GM23338 (cell line): Measurements from ENCODE around the gene CHN2. TPM values are rescaled to one million over a fixed set of nuclear protein-coding genes. Genes with fewer than 3 reads are reported as not detected.

Source experiments
- ATAC-seq: fragments of 200-7000 bp; cut with Tn5 transposase; 3 replicates; pipeline ENCODE4 v1.9.1; 2020
- DNase-seq: peaks from one replicate; pipeline ENCODE4 v3.0.0-alpha.2; 2015; ENCODE audit warnings: low spot score
- H2AFZ ChIP-seq: fragments of 200-600 bp; sonication (generic); 2 replicates; pipeline ENCODE4 v1.8.0; 2016; ENCODE audit warnings: antibody characterized with exemption, mild to moderate bottlenecking, moderate library complexity
- H3F3A ChIP-seq: fragments of 200-600 bp; sonication (generic); replicated peaks from 2 replicates; pipeline ENCODE4 v1.8.0; 2017; ENCODE audit warnings: antibody characterized with exemption, mixed run types, low read depth
- H3K27ac ChIP-seq: fragments of 200-600 bp; sonication (generic); 2 replicates; pipeline ENCODE4 v1.6.1; 2016; ENCODE audit warnings: low read depth
- H3K27me3 ChIP-seq: fragments of 200-600 bp; sonication (generic); 2 replicates; pipeline ENCODE4 v1.8.0; 2016; ENCODE audit warnings: mild to moderate bottlenecking, mixed run types, moderate library complexity; ENCODE audit not compliant: insufficient read depth
- H3K36me3 ChIP-seq: fragments of 200-600 bp; sonication (generic); 2 replicates; pipeline ENCODE4 v1.8.0; 2016; ENCODE audit warnings: mild to moderate bottlenecking; ENCODE audit not compliant: insufficient read depth
- H3K4me1 ChIP-seq: fragments of 200-600 bp; sonication (generic); 2 replicates; pipeline ENCODE4 v1.8.0; 2016; ENCODE audit warnings: mild to moderate bottlenecking, moderate library complexity; ENCODE audit not compliant: insufficient read depth
- H3K4me2 ChIP-seq: fragments of 200-600 bp; sonication (generic); 2 replicates; pipeline ENCODE4 v1.7.1; 2017; ENCODE audit warnings: mixed run types
- H3K4me3 ChIP-seq: fragments of 200-600 bp; sonication (generic); 2 replicates; pipeline ENCODE4 v1.6.1; 2016; ENCODE audit warnings: mixed run types
- H3K79me2 ChIP-seq: fragments of 200-600 bp; sonication (generic); replicated peaks from 2 replicates; pipeline ENCODE4 v1.8.0; 2017; ENCODE audit warnings: mild to moderate bottlenecking; ENCODE audit not compliant: insufficient read depth
- H3K9me2 ChIP-seq: fragments of 200-600 bp; sonication (generic); 2 replicates; pipeline ENCODE4 v1.8.0; 2017; ENCODE audit not compliant: insufficient read depth
- H4K20me1 ChIP-seq: fragments of 200-600 bp; sonication (generic); replicated peaks from 2 replicates; pipeline ENCODE4 v1.8.0; 2017; ENCODE audit warnings: mild to moderate bottlenecking; ENCODE audit not compliant: insufficient read depth
- H3K27ac Mint-ChIP-seq: 2 replicates; pipeline ENCODE4 v1.8.0; 2020; ENCODE audit warnings: inconsistent platforms, mild to moderate bottlenecking, moderate library complexity, mixed read lengths
- H3K27me3 Mint-ChIP-seq: 3 replicates; pipeline ENCODE4 v1.8.0; 2022; ENCODE audit warnings: low read depth, mild to moderate bottlenecking, moderate library complexity, mixed read lengths, inconsistent platforms; ENCODE audit not compliant: insufficient read depth, poor library complexity
- H3K36me3 Mint-ChIP-seq: 3 replicates; pipeline ENCODE4 v1.8.0; 2021; ENCODE audit warnings: low read depth, mild to moderate bottlenecking, inconsistent platforms, moderate library complexity, mixed read lengths
- H3K4me1 Mint-ChIP-seq: 3 replicates; pipeline ENCODE4 v1.8.0; 2020; ENCODE audit warnings: mild to moderate bottlenecking, inconsistent platforms, mixed read lengths
- H3K4me3 Mint-ChIP-seq: 3 replicates; pipeline ENCODE4 v1.8.0; 2021; ENCODE audit warnings: moderate library complexity, mild to moderate bottlenecking, inconsistent platforms, mixed read lengths
- H3K9me3 Mint-ChIP-seq: 3 replicates; pipeline ENCODE4 v1.8.0; 2020; ENCODE audit warnings: moderate library complexity, mild to moderate bottlenecking, inconsistent platforms, mixed read lengths
- CREB1 ChIP-seq: fragments of 250-450 bp; sonication (Bioruptor Pico); IDR thresholded peaks from 2 replicates; pipeline ENCODE4 v1.5.0; 2020; ENCODE audit warnings: low read depth, mild to moderate bottlenecking, moderate library complexity
- EZH2 ChIP-seq: fragments of 200-600 bp; sonication (generic); IDR thresholded peaks from one replicate; pipeline ENCODE4 v1.8.0; 2017; ENCODE audit warnings: antibody characterized with exemption, mild to moderate bottlenecking, low read depth; ENCODE audit not compliant: unreplicated experiment
- EZH2phosphoT487 ChIP-seq: fragments of 200-600 bp; sonication (generic); IDR thresholded peaks from one replicate; pipeline ENCODE4 v1.8.1; 2018; ENCODE audit warnings: antibody characterized with exemption; ENCODE audit not compliant: unreplicated experiment
- JUNB ChIP-seq: IDR thresholded peaks from one replicate; pipeline ENCODE4 v1.6.1; 2016; ENCODE audit warnings: antibody characterized with exemption; ENCODE audit not compliant: unreplicated experiment
- NANOG ChIP-seq: IDR thresholded peaks from 2 replicates; pipeline ENCODE4 v1.6.1; 2016; ENCODE audit warnings: antibody characterized with exemption, borderline replicate concordance
- POLR2AphosphoS5 ChIP-seq: IDR thresholded peaks from 2 replicates; pipeline ENCODE4 v1.6.1; 2016; ENCODE audit warnings: antibody characterized with exemption, low read depth
- ZNF114 ChIP-seq: fragments of 250-450 bp; sonication (Bioruptor Pico); IDR thresholded peaks from 2 replicates; pipeline ENCODE4 v1.5.0; 2020; ENCODE audit warnings: mild to moderate bottlenecking, moderate library complexity
- ZNF331 ChIP-seq: fragments of 250-450 bp; sonication (Bioruptor Pico); IDR thresholded peaks from 2 replicates; pipeline ENCODE4 v1.5.0; 2020; ENCODE audit warnings: low read depth, mild to moderate bottlenecking, moderate library complexity
- polyA plus RNA-seq: library from polyadenylated mRNA; unstranded; fragments of >200 nt; fragmentation: Nextera tagmentation; extraction: Ambion mirVana; gene quantifications from 2 replicates; pipeline ENCODE4 v1.2.1, GENCODE V29; 2016
- total RNA-seq: library from RNA; depleted of rRNA; stranded (reverse); fragments of >200 nt; shearing (Covaris generic); gene quantifications from 2 replicates; pipeline ENCODE4 v1.2.3, GENCODE V29; 2014
- TF ChIP-seq, protein P1 (sequence below): fragments of 250-450 bp; sonication (Bioruptor Pico); IDR thresholded peaks from 2 replicates; pipeline ENCODE4 v1.5.0; 2020; ENCODE audit warnings: mild to moderate bottlenecking, moderate library complexity

Gene CHN2
- total and polyA plus RNA-seq, 2 experiments from 2014 or later, result 6.1 to 7.5 TPM

DNA sequence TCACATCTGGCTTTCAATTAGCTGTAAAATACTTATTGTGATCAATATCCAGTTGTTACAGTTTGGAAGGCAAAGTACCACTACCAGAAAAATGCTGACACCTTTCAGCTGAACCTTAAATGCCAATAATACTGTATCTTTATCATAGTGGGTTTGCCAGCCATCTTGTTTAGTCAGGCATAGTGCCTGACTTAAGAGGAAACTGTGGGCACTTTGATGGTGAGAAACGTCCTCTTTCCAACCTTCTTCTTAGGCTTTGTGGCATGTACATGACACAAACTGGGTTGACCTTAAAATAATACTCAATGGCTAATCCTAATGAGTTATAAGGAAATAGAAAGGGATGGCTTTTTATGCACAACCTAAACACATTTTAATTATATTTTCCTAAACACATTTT, 316.8 kb downstream of the CHN2 start:
- Histone ChIP-seq H3K27me3 (no peaks in the 10 kb centered on the region), H3F3A (no peaks in the 10 kb centered on the region), H4K20me1 (no peaks in the 10 kb centered on the region), H3K9me2 (no peaks in the 10 kb centered on the region), H3K4me1 (no peaks in the 10 kb centered on the region), H2AFZ (no peak overlapping the region), H3K36me3 (no peaks in the 10 kb centered on the region), H3K79me2 (no peaks in the 10 kb centered on the region), H3K27ac (no peak overlapping the region), H3K4me2 (no peak overlapping the region), H3K4me3 (no peak overlapping the region)
- no peak overlapping the region for H3K4me3 Mint-ChIP-seq
- ATAC-seq (no peak), DNase-seq (no peak)
- peaks cover 3% of the 10 kb centered on the region; the same call in 1 of the 3 replicates for H3K36me3 Mint-ChIP-seq
- H3K4me1 Mint-ChIP-seq, result no peaks in the 10 kb centered on the region; the same call in 2 of the 3 replicates
- H3K9me3 Mint-ChIP-seq, result no peaks in the 10 kb centered on the region
- no peak overlapping the region for H3K27ac Mint-ChIP-seq
- peaks cover 1% of the 10 kb centered on the region for H3K27me3 Mint-ChIP-seq
- TF ChIP-seq EZH2phosphoT487, result no peak
- no peak for TF ChIP-seq CREB1 (CRISPR knock-in tag)
- TF ChIP-seq ZNF331 (CRISPR knock-in tag), result no peak
- TF ChIP-seq EZH2, result no peak
- no peak for TF ChIP-seq JUNB
- no peak for TF ChIP-seq ZNF114 (CRISPR knock-in tag)
- no peak for TF ChIP-seq POLR2AphosphoS5
- no peak for TF ChIP-seq NANOG
- TF ChIP-seq, protein P1, sequence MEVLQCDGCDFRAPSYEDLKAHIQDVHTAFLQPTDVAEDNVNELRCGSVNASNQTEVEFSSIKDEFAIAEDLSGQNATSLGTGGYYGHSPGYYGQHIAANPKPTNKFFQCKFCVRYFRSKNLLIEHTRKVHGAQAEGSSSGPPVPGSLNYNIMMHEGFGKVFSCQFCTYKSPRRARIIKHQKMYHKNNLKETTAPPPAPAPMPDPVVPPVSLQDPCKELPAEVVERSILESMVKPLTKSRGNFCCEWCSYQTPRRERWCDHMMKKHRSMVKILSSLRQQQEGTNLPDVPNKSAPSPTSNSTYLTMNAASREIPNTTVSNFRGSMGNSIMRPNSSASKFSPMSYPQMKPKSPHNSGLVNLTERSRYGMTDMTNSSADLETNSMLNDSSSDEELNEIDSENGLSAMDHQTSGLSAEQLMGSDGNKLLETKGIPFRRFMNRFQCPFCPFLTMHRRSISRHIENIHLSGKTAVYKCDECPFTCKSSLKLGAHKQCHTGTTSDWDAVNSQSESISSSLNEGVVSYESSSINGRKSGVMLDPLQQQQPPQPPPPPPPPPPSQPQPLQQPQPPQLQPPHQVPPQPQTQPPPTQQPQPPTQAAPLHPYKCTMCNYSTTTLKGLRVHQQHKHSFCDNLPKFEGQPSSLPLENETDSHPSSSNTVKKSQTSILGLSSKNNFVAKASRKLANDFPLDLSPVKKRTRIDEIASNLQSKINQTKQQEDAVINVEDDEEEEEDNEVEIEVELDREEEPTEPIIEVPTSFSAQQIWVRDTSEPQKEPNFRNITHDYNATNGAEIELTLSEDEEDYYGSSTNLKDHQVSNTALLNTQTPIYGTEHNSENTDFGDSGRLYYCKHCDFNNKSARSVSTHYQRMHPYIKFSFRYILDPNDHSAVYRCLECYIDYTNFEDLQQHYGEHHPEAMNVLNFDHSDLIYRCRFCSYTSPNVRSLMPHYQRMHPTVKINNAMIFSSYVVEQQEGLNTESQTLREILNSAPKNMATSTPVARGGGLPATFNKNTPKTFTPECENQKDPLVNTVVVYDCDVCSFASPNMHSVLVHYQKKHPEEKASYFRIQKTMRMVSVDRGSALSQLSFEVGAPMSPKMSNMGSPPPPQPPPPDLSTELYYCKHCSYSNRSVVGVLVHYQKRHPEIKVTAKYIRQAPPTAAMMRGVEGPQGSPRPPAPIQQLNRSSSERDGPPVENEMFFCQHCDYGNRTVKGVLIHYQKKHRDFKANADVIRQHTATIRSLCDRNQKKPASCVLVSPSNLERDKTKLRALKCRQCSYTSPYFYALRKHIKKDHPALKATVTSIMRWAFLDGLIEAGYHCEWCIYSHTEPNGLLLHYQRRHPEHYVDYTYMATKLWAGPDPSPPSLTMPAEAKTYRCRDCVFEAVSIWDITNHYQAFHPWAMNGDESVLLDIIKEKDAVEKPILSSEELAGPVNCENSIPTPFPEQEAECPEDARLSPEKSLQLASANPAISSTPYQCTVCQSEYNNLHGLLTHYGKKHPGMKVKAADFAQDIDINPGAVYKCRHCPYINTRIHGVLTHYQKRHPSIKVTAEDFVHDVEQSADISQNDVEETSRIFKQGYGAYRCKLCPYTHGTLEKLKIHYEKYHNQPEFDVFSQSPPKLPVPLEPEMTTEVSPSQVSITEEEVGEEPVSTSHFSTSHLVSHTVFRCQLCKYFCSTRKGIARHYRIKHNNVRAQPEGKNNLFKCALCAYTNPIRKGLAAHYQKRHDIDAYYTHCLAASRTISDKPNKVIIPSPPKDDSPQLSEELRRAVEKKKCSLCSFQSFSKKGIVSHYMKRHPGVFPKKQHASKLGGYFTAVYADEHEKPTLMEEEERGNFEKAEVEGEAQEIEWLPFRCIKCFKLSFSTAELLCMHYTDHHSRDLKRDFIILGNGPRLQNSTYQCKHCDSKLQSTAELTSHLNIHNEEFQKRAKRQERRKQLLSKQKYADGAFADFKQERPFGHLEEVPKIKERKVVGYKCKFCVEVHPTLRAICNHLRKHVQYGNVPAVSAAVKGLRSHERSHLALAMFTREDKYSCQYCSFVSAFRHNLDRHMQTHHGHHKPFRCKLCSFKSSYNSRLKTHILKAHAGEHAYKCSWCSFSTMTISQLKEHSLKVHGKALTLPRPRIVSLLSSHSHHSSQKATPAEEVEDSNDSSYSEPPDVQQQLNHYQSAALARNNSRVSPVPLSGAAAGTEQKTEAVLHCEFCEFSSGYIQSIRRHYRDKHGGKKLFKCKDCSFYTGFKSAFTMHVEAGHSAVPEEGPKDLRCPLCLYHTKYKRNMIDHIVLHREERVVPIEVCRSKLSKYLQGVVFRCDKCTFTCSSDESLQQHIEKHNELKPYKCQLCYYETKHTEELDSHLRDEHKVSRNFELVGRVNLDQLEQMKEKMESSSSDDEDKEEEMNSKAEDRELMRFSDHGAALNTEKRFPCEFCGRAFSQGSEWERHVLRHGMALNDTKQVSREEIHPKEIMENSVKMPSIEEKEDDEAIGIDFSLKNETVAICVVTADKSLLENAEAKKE (CRISPR knock-in tag), result no peak
